ENCODE data around the gene PPP4R3C. TPM values are rescaled to one million over a fixed set of nuclear protein-coding genes. Genes with fewer than 3 reads are reported as not detected.

PPP4R3C gene
- total RNA-seq, 4 donors from 2014 or later, result not detected

DNA sequence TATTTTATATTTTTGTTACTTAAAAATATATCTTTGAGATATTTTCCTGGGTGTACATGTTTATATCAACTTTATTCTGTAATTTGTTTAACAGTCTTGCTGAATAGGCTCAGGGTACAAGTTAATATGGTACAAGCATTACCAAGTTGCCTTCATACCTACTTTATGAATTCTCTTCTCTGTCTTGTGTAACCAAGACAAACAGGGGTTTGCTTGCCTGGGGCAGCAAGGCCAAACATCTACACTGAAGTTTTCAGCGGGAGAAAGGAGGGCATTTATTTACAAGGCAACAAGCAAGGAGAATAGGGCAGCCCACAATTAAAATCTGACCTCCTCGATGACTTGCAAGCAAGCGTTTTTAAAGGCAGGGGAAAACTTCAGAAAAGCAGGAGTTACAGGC lies 24.2 kb downstream of the PPP4R3C start:
- Histone ChIP-seq H3K4me1 (no peaks in the 10 kb centered on the region), H3K9me3 (no peaks in the 10 kb centered on the region), H3K27me3 (no peaks in the 10 kb centered on the region), H3K4me3 (no peak overlapping the region), H3K27ac (no peak overlapping the region), H3K36me3 (no peaks in the 10 kb centered on the region)
- DNase-seq (ENCODE audit: low spot score in 2 of 2), result no peak
- TF ChIP-seq EP300 (IDR thresholded peaks at IDR 0.05), result no peak
- TF ChIP-seq, protein P1, sequence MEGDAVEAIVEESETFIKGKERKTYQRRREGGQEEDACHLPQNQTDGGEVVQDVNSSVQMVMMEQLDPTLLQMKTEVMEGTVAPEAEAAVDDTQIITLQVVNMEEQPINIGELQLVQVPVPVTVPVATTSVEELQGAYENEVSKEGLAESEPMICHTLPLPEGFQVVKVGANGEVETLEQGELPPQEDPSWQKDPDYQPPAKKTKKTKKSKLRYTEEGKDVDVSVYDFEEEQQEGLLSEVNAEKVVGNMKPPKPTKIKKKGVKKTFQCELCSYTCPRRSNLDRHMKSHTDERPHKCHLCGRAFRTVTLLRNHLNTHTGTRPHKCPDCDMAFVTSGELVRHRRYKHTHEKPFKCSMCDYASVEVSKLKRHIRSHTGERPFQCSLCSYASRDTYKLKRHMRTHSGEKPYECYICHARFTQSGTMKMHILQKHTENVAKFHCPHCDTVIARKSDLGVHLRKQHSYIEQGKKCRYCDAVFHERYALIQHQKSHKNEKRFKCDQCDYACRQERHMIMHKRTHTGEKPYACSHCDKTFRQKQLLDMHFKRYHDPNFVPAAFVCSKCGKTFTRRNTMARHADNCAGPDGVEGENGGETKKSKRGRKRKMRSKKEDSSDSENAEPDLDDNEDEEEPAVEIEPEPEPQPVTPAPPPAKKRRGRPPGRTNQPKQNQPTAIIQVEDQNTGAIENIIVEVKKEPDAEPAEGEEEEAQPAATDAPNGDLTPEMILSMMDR (IDR thresholded peaks at IDR 0.05), result no peak
- no peak for TF ChIP-seq POLR2A (IDR thresholded peaks at IDR 0.05)
- WGBS, 2 donors, result 38 to 49% methylated on average over 3 of the region's 3 CpGs

DNA sequence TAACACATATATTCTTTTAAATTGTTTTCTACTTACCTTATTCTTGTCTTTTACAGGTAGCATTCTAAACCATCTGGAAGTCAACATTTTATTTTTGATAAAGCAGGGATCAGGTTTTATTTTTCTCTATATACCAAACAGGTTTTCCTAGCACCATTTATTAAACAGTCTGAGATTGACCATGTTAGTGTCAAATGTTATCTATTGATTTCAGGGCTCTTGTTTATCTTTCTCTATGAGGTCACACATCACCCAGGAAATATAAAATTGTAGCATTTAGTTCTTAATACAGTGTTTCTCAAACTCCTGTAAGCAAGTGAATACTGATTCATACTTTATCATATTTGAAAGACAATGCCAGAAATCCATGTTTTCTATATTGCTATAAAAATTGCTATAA lies 28.1 kb downstream of the PPP4R3C start:
- no peak for DNase-seq (ENCODE audit: low spot score in 2 of 2)
- Histone ChIP-seq H3K27ac (no peak overlapping the region), H3K4me3 (no peak overlapping the region), H3K4me1 (no peaks in the 10 kb centered on the region), H3K9me3 (no peaks in the 10 kb centered on the region), H3K36me3 (no peaks in the 10 kb centered on the region), H3K27me3 (no peaks in the 10 kb centered on the region)
- TF ChIP-seq EP300 (IDR thresholded peaks at IDR 0.05) (no peak), POLR2A (IDR thresholded peaks at IDR 0.05) (no peak)
- TF ChIP-seq, protein P1 (IDR thresholded peaks at IDR 0.05), result no peak

Other genes starting within 250 kb of the PPP4R3C start
- gene DCAF8L2, start 127.0 kb upstream of the PPP4R3C start, total RNA-seq, result not detected